Neutrophil (primary cell): ENCODE results near the gene KRT7.

Experiments used
- H3K27ac ChIP-seq: fragments of 200-600 bp; sonication (generic); 2 replicates; pipeline ENCODE4 v1.5.1; 2016; ENCODE audit warnings: mild to moderate bottlenecking, moderate library complexity
- H3K27me3 ChIP-seq: fragments of 200-600 bp; sonication (generic); 2 replicates; pipeline ENCODE4 v1.6.0; 2016; ENCODE audit warnings: mild to moderate bottlenecking
- H3K36me3 ChIP-seq: fragments of 200-600 bp; sonication (generic); 2 replicates; pipeline ENCODE4 v1.5.1; 2017
- H3K4me1 ChIP-seq, 2 experiments: fragments of 200-600 bp in 1 of 2; sonication (generic) in 1 of 2; 1 replicate in 1 of 2; 2 replicates in 1 of 2; pipeline versions ENCODE4 v1.5.1 to v1.6.1; 2013 to 2016; ENCODE audit warnings: low read depth in 1 of 2, low read length in 1 of 2, mild to moderate bottlenecking in 1 of 2, moderate library complexity in 1 of 2; ENCODE audit not compliant: control insufficient read depth in 1 of 2, insufficient read depth in 1 of 2
- H3K4me3 ChIP-seq, 2 experiments: fragments of 200-600 bp in 1 of 2; sonication (generic) in 1 of 2; 1 replicate in 1 of 2; 2 replicates in 1 of 2; pipeline ENCODE4 v1.5.1; 2013 to 2016; ENCODE audit warnings: low read depth in 1 of 2, low read length in 1 of 2, mild to moderate bottlenecking in 1 of 2, moderate library complexity in 1 of 2
- H3K9me3 ChIP-seq: fragments of 200-600 bp; sonication (generic); 2 replicates; pipeline ENCODE4 v1.5.1; 2016
- TF ChIP-seq, protein P1 (sequence below): fragments of 200-600 bp; sonication (generic); IDR thresholded peaks from 2 replicates; pipeline ENCODE4 v1.5.1; 2016; ENCODE audit warnings: antibody characterized with exemption

KRT7 gene

DNA sequence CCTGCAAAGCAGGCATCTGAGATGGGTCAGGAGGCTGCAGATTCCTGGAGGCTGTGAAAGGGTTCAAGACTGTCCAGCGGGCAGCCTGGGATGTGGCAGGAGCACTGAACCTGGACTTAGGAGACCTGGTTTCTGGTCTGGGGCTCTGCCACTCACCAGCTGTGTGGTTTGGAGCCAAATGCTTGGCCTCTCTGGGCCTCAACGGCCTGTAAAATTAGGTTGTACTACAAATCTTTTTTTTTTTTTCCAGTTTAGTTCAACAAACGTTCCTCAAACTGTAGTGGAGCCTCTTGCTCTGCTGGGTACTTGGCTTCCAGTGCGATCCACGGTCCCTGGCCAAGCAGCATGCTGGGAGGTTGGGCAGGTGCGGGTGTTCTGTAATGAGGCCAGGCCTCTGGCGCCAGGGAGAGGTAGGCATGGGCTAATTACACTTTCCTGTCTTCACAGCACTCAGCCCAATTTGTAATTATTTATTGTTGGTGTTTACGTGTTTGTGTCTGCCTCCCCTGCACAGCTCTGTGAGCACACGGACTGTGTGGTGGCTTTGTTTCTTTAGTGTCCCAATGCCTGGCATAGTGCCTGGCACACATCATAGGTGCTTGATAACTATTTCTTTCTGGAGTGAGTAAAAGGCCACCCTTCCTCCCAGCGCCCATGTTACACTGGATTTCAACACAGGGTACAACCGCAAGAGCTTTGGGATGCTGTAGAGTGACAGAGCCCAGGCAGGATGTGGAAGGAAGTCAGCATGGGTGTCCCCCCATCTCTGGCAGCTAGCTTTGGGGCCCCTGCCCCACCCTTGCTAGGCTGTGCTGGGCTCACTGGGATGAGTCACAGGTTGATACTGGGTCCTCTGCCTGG, 35.4 kb upstream of the KRT7 start:
- peaks cover 45 to 59% of the 10 kb centered on the region in 2 experiments for H3K4me1 ChIP-seq
- TF ChIP-seq, protein P1, sequence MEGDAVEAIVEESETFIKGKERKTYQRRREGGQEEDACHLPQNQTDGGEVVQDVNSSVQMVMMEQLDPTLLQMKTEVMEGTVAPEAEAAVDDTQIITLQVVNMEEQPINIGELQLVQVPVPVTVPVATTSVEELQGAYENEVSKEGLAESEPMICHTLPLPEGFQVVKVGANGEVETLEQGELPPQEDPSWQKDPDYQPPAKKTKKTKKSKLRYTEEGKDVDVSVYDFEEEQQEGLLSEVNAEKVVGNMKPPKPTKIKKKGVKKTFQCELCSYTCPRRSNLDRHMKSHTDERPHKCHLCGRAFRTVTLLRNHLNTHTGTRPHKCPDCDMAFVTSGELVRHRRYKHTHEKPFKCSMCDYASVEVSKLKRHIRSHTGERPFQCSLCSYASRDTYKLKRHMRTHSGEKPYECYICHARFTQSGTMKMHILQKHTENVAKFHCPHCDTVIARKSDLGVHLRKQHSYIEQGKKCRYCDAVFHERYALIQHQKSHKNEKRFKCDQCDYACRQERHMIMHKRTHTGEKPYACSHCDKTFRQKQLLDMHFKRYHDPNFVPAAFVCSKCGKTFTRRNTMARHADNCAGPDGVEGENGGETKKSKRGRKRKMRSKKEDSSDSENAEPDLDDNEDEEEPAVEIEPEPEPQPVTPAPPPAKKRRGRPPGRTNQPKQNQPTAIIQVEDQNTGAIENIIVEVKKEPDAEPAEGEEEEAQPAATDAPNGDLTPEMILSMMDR = no peak

DNA sequence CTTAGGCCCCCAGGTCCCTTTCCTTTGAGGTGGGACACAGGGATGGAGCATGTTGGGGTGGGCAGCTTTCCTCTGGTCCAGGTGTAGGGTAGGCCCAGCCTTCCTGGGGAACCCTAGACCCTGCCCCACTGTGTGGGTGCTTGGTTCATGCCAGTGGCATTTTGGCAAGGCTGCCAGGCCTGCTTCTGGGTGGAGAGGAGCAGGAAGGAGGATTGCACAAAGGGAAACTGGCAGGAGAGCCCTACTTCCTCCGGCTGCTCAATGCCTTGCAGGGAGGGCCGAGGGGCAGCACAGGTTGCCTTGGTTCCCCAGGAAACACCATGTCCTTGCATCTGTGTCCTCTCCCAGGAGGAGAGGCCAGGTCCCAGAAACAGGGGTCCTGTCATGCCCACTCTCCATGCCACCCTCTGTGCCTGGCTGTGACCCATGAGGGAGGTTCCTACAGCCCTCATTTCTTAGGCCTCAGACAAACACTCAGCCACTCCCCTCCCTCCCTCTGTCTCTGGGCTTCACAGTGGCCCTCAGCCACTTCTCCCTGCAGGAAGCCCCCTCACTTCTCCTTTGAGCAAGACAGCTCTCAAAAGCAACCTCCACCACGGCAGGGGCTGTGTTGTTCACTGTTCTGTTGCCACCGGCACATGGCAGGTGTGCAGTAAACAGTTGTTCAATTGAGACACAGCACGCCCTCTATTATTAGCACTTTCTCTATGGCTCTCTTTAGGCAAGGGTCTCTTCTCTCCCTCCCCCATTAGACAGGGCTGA, 34.4 kb upstream of the KRT7 start:
- Histone ChIP-seq H3K36me3 (no peaks in the 10 kb centered on the region), H3K27me3 (no peaks in the 10 kb centered on the region), H3K4me3 (peak overlapping the region; percentile 8 to 11), H3K4me1 (peaks cover 55 to 69% of the 10 kb centered on the region in 2 experiments), H3K9me3 (no peaks in the 10 kb centered on the region), H3K27ac (peak overlapping the region; percentile 83)
- TF ChIP-seq, protein P1 = no peak

More for the DNA sequence above, 35.4 kb upstream of the KRT7 start:
- Histone ChIP-seq H3K27me3 (no peaks in the 10 kb centered on the region), H3K9me3 (no peaks in the 10 kb centered on the region), H3K36me3 (no peaks in the 10 kb centered on the region), H3K27ac (peak overlapping the region; percentile 83), H3K4me3 (peak overlapping the region; percentile 8 to 11)

DNA sequence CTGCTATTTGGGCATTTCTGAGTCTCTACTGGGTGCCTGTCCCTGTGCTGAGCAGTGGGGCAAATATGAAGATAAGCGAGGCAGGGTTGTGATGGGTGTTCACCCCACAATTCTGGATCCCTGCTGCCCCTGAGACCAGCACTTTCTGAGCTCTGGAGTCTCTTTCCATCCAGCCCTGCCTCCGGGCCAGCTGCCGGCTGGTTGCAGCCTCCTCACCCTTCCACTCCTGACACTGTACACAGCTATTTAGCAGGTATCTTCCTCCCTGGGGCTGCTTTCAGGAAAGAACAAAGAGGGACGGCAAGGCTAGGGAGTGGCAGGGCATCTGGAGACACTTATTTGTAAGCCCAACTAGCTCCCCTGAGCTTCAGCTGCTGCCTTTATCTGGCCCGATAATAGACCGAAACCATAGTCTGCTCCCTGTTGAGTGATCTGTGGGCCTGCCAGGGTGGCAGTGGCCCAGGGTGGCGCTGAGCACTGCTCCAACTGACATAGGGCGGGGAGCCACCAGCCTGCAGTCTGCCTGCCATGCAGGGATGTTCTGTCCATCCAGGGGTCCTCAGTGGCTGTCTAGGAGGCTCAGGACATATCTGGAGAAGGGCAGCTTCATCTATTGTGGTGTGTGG, 33.6 kb upstream of the KRT7 start:
- TF ChIP-seq, protein P1 = no peak
- Histone ChIP-seq H3K27ac (peak overlapping the region; percentile 83), H3K27me3 (no peaks in the 10 kb centered on the region), H3K9me3 (no peaks in the 10 kb centered on the region), H3K4me3 (no peak overlapping the region), H3K4me1 (peaks cover 61 to 75% of the 10 kb centered on the region in 2 experiments), H3K36me3 (no peaks in the 10 kb centered on the region)

DNA sequence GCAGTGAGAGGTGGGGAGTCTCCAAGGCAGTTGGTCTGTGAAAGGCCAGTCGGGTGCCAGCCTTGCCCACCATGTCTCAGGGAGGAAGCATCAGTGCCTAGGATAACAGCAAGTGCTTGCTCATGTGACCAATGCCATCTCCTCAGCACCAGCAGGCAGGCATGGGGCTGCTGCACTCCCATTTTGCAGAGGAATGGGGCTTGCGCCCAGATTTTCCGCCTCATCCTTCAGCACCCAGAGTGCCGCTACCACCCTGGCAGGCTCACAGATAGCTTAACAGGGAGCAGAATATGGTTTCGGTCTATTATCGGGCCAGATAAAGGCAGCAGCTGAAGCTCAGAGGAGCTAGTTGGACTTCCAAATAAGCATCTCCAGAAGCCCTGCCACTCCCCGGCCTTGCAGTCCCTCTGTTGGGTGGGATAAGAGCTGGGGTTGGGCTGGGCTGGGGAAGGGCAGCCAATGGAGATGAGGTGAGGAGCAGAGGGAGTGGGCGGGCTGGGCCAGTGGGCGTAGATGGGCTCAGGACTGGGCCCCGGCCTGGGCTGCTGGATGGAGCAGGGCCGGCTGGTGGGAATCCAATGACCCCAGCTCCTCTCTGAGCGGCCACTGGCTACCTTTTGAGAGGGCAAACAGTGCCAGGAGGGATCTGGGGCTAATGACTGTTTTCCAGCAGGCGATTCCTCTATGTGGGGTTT, 32.8 kb upstream of the KRT7 start:
- Histone ChIP-seq H3K4me3 (no peak overlapping the region), H3K36me3 (no peaks in the 10 kb centered on the region), H3K27ac (peak overlapping the region; percentile 83), H3K4me1 (peaks cover 61 to 75% of the 10 kb centered on the region in 2 experiments), H3K9me3 (no peaks in the 10 kb centered on the region), H3K27me3 (no peaks in the 10 kb centered on the region)
- TF ChIP-seq, protein P1 = no peak

DNA sequence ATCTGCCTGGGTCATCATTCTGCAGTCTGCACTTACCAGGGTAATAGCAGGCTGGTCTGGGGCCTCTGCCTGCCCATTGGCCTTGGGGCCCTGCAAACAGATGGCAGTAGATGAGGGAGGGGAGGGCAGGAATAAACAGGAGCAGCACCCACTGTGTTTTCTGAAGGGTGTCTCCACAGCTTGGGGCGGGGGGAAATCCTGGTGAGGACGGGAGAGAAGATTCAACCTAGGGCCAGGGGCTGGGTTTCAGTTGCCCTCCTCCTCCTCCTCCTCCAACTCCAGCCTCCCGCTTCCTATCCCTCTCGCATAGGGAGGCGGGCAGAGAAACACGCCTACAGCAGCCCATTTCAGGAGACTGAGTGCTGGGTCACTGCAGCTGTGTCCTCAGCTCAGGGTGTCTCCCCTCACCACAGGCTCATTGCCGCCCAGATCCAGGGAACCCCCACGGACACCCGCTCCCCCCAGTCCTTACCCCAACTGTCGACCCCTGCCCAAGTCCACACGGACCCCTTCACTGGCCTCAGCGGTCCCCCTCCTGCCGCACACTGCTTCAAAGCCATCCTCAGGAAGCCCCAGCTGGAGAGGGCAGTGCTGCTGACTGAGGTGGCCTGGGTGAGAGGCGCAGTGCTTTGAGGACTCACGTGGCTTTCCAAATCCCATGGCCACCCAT, 32.1 kb upstream of the KRT7 start:
- no peaks in the 10 kb centered on the region for H3K9me3 ChIP-seq
- H3K27ac ChIP-seq = no peak overlapping the region
- H3K27me3 ChIP-seq = no peaks in the 10 kb centered on the region
- no peak overlapping the region for H3K4me3 ChIP-seq
- H3K4me1 ChIP-seq = peaks cover 61 to 75% of the 10 kb centered on the region in 2 experiments
- no peaks in the 10 kb centered on the region for H3K36me3 ChIP-seq
- TF ChIP-seq, protein P1 = no peak
